Measurements from ENCODE around the gene MYLK4. TPM values are rescaled to one million over a fixed set of nuclear protein-coding genes. Genes with fewer than 3 reads are reported as not detected.

The MYLK4 gene
- total and polyA plus RNA-seq, 2 donors (not counting 1 experiment from before 2014, with no cell fraction given) = 0.33 to 0.59 TPM

GRCh38 chr6:2781685-2782355, 31.1 kb upstream of the MYLK4 start:
- no peaks in the 10 kb centered on the region for H4K20me1 ChIP-seq (ENCODE audit: control insufficient read depth, extremely low read depth, insufficient read depth, low read length)
- H3K36me3 ChIP-seq (ENCODE audit: control insufficient read depth, insufficient read depth, low read length) = peaks cover 11% of the 10 kb centered on the region
- H3K79me2 ChIP-seq (ENCODE audit: control insufficient read depth, insufficient read depth, low read length) = peaks cover 19% of the 10 kb centered on the region

GRCh38 chr6:2780102-2780737, 29.5 kb upstream of the MYLK4 start:
- DNase-seq (ENCODE audit: low read depth in 2 of 2) = no peak
- peaks cover 24% of the 10 kb centered on the region for H3K79me2 ChIP-seq (ENCODE audit: control insufficient read depth, insufficient read depth, low read length)

More at GRCh38 chr6:2781685-2782355, 31.1 kb upstream of the MYLK4 start:
- Histone ChIP-seq H3K4me2 (ENCODE audit: extremely low read depth, insufficient read depth, low read length) (no peak overlapping the region), H3K27me3 (ENCODE audit: control insufficient read depth, insufficient read depth, low read length) (no peaks in the 10 kb centered on the region), H3K9me3 (ENCODE audit: control insufficient read depth, insufficient read depth, low read depth, low read length) (no peaks in the 10 kb centered on the region), H3K4me3 (replicated peaks in 1 of 4; ENCODE audit: control extremely low read depth in 1 of 4, insufficient read depth in 1 of 4, low read depth in 3 of 4, low read length in 4 of 4) (no peak overlapping the region), H3K27ac (ENCODE audit: insufficient read depth, low read length) (no peak overlapping the region), H2AFZ (ENCODE audit: low read length) (no peak overlapping the region), H3K4me1 (ENCODE audit: control insufficient read depth, extremely low read depth, insufficient read depth, low read length) (no peaks in the 10 kb centered on the region), H3K9ac (ENCODE audit: insufficient read depth, low read length) (no peak overlapping the region)
- TF ChIP-seq EZH2 (IDR thresholded peaks at IDR 0.05; ENCODE audit: low read length, missing control alignments) = no peak
- TF ChIP-seq CTCF (conservative IDR thresholded peaks at IDR 0.05 in 1 of 2, IDR thresholded peaks at IDR 0.05 in 1 of 2; ENCODE audit: low read depth in 1 of 2, low read length in 2 of 2) = no peak
- DNase-seq (ENCODE audit: low read depth in 2 of 2) = no peak

More at GRCh38 chr6:2780102-2780737, 29.5 kb upstream of the MYLK4 start:
- TF ChIP-seq CTCF (conservative IDR thresholded peaks at IDR 0.05 in 1 of 2, IDR thresholded peaks at IDR 0.05 in 1 of 2; ENCODE audit: low read depth in 1 of 2, low read length in 2 of 2) (no peak), EZH2 (IDR thresholded peaks at IDR 0.05; ENCODE audit: low read length, missing control alignments) (no peak)
- Histone ChIP-seq H4K20me1 (ENCODE audit: control insufficient read depth, extremely low read depth, insufficient read depth, low read length) (no peaks in the 10 kb centered on the region), H3K9ac (ENCODE audit: insufficient read depth, low read length) (no peak overlapping the region), H3K36me3 (ENCODE audit: control insufficient read depth, insufficient read depth, low read length) (peaks cover 10% of the 10 kb centered on the region), H3K9me3 (ENCODE audit: control insufficient read depth, insufficient read depth, low read depth, low read length) (no peaks in the 10 kb centered on the region), H3K27me3 (ENCODE audit: control insufficient read depth, insufficient read depth, low read length) (no peaks in the 10 kb centered on the region), H3K4me3 (replicated peaks in 1 of 4; ENCODE audit: control extremely low read depth in 1 of 4, insufficient read depth in 1 of 4, low read depth in 3 of 4, low read length in 4 of 4) (no peak overlapping the region), H2AFZ (ENCODE audit: low read length) (no peak overlapping the region), H3K4me2 (ENCODE audit: extremely low read depth, insufficient read depth, low read length) (no peak overlapping the region), H3K4me1 (ENCODE audit: control insufficient read depth, extremely low read depth, insufficient read depth, low read length) (no peaks in the 10 kb centered on the region), H3K27ac (ENCODE audit: insufficient read depth, low read length) (no peak overlapping the region)
